HG03342 (cell line): ENCODE results near the gene FETUB.

Source experiments
- ATAC-seq: cut with Tn5 transposase; IDR thresholded peaks from one replicate; pipeline ENCODE4 v1.9.1; 2021; ENCODE audit warnings: mild to moderate bottlenecking, moderate library complexity; ENCODE audit not compliant: unreplicated experiment

The FETUB gene

GRCh38 chr3:186612721-186613636 lies 27.2 kb upstream of the FETUB start, which contains the start of gene AHSG:
AHSG (plus strand) TSS chr3:186613060; CDS start chr3:186613142, 82 bp downstream.
- ATAC-seq, result no peak

GRCh38 chr3:186613637-186614265 lies 26.4 kb upstream of the FETUB start:
- no peak for ATAC-seq

- no peak for ATAC-seq
These were observed 26.0 kb upstream of the FETUB start for GRCh38 chr3:186614266-186614596.

GRCh38 chr3:186614597-186615483 lies 25.4 kb upstream of the FETUB start:
- ATAC-seq, result no peak

- ATAC-seq, result no peak
These were observed 23.9 kb upstream of the FETUB start for GRCh38 chr3:186616299-186616617.

- ATAC-seq, result peak; percentile 84
These were observed 22.9 kb upstream of the FETUB start for GRCh38 chr3:186617036-186617946.

- no peak for ATAC-seq
These were observed 21.8 kb upstream of the FETUB start for GRCh38 chr3:186618318-186618938.

GRCh38 chr3:186619787-186620212 lies 20.4 kb upstream of the FETUB start:
- no peak for ATAC-seq

- no peak for ATAC-seq
These were observed 19.7 kb upstream of the FETUB start for GRCh38 chr3:186620213-186621092.

GRCh38 chr3:186621894-186622650 lies 18.1 kb upstream of the FETUB start:
- no peak for ATAC-seq

- ATAC-seq, result no peak
These were observed 17.4 kb upstream of the FETUB start for GRCh38 chr3:186622651-186623310.

GRCh38 chr3:186624598-186624997 lies 15.6 kb upstream of the FETUB start:
- ATAC-seq, result no peak

GRCh38 chr3:186625600-186626042 lies 14.6 kb upstream of the FETUB start:
- no peak for ATAC-seq

GRCh38 chr3:186626254-186626847 lies 13.8 kb upstream of the FETUB start:
- ATAC-seq, result no peak

GRCh38 chr3:186627852-186628414 lies 12.3 kb upstream of the FETUB start:
- ATAC-seq, result no peak

- no peak for ATAC-seq
These were observed 11.4 kb upstream of the FETUB start for GRCh38 chr3:186628756-186629155.
